Measurements from ENCODE around the gene NTRK2.

DNA sequence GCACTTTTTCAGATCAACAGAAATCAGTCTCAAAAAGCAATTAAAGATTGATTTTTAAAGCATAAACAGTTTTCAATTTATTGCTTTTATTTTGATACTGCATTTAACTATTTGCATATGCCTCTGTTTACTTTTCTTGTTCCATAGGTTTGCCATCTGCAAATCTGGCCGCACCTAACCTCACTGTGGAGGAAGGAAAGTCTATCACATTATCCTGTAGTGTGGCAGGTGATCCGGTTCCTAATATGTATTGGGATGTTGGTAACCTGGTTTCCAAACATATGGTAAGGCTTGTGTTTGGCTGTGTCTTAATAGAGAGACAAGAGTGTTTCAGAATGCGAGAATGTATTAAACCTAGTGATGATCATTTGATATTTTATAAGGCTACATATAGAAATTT lies 53.9 kb downstream of the NTRK2 start:
- TF ChIP-seq, protein P1, sequence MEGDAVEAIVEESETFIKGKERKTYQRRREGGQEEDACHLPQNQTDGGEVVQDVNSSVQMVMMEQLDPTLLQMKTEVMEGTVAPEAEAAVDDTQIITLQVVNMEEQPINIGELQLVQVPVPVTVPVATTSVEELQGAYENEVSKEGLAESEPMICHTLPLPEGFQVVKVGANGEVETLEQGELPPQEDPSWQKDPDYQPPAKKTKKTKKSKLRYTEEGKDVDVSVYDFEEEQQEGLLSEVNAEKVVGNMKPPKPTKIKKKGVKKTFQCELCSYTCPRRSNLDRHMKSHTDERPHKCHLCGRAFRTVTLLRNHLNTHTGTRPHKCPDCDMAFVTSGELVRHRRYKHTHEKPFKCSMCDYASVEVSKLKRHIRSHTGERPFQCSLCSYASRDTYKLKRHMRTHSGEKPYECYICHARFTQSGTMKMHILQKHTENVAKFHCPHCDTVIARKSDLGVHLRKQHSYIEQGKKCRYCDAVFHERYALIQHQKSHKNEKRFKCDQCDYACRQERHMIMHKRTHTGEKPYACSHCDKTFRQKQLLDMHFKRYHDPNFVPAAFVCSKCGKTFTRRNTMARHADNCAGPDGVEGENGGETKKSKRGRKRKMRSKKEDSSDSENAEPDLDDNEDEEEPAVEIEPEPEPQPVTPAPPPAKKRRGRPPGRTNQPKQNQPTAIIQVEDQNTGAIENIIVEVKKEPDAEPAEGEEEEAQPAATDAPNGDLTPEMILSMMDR (conservative IDR thresholded peaks at IDR 0.05; ENCODE audit: low read length), result no peak
- no peak for TF ChIP-seq EZH2phosphoT487 (IDR thresholded peaks at IDR 0.05; ENCODE audit: borderline replicate concordance, low read depth, low read length)

All from OCI-LY7 (cell line).